IPS-11a (cell line): ENCODE measurements around the gene UHMK1.
"Not testable (repeated sequence)": the region's sequence is repeated elsewhere in the genome, so short reads cannot be mapped to it uniquely, and the experiment has no call there.

Experiments used
- H3K4me3 ChIP-seq: one replicate; pipeline ENCODE4 v1.5.1; 2013; ENCODE audit warnings: low read depth, low read length, control low read depth

The UHMK1 gene, protein sequence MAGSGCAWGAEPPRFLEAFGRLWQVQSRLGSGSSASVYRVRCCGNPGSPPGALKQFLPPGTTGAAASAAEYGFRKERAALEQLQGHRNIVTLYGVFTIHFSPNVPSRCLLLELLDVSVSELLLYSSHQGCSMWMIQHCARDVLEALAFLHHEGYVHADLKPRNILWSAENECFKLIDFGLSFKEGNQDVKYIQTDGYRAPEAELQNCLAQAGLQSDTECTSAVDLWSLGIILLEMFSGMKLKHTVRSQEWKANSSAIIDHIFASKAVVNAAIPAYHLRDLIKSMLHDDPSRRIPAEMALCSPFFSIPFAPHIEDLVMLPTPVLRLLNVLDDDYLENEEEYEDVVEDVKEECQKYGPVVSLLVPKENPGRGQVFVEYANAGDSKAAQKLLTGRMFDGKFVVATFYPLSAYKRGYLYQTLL

DNA sequence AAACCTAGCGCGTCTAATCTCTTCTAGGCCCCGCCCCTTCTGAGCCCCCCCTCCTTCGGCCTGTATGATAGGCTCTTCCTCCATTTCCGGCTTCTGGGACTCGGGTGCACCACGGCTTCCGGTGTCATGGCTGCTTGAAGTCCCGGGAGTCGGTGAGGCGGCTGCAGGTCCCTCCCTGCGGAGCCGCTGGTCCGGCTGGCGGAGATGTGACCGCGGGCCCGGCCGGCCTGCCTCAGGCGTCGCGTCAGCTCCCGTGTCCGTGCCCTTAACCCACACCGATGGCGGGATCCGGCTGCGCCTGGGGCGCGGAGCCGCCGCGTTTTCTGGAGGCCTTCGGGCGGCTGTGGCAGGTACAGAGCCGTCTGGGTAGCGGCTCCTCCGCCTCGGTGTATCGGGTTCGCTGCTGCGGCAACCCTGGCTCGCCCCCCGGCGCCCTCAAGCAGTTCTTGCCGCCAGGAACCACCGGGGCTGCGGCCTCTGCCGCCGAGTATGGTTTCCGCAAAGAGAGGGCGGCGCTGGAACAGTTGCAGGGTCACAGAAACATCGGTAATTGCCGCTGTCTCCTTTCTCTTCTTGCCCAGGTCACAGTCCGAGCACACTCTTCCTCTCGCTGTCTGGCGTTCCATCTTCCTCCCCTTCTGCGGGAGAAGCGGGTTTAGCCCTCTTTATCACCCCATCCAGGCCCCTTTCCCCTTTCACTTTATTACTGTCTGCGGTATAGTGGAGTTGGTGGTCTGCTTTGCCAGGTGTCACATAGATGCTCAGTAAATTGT, at the start of gene UHMK1:
Gene UHMK1, plus strand, starts transcription at position 96 of the 773 bp plus-strand sequence. Its CDS starts 183 bp downstream, at position 279.
- peak within 1 kb of the TSS; percentile 96 for H3K4me3 ChIP-seq

GRCh38 chr1:162454361-162454760, 43.3 kb upstream of the UHMK1 start:
- H3K4me3 ChIP-seq = not testable (repeated sequence)

DNA sequence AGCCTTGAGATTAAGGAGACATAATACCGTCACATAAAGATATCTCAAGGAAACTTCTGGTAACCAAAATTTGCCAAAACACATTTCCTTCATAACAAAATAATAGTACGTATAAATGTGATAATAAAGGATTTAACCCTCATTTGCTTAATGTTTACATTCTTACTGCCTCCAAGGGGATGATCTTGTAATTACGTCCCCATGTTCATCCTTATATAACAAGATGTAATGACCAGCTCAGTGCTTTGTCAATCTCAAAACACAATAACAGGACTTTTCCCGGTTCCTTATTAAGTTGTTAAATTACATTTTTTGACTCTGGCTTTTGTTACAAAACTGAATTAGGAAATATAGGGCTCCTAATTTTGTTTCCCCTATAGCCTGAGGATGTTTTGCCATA, 41.3 kb upstream of the UHMK1 start:
- H3K4me3 ChIP-seq = no peak overlapping the region

GRCh38 chr1:162458236-162458635, 39.4 kb upstream of the UHMK1 start:
- H3K4me3 ChIP-seq = no peak overlapping the region

DNA sequence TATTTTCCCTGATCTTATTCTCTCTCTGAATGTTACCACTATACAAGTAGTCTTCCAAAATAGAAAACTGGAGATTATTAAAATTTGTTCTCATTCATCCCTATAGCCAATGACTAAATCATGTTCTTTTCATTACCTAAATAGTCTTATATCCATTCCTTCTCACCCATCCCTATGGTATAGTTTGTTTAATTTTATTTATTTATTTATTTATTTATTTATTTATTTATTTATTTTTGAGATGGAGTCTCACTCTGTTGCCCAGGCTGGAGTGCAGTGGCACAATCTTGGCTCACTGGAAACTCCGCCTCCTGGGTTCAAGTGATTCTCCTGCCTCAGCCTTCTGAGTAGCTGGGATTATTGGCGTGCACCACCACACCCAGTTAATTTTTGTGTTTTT, 35.2 kb upstream of the UHMK1 start:
- H3K4me3 ChIP-seq = not testable (repeated sequence)

DNA sequence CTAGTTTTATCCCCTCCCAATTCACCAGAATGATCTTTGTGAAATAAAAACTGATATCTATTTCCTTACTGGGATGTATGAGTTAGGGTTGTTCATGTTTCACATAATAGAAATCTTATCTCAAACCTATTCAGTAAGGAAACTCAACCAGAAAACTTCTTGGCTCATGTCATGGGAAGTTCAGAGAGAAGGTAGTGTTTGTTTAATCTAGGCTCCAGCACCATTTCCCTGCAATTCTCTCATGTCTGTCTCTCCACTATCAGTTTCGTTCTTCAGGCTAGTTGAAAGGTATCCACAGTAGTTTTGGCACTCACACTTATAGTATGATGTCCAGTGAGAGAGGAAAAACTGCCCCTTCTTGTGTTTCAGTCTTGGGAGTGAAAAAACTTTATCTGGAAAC, 34.6 kb upstream of the UHMK1 start:
- H3K4me3 ChIP-seq = no peak overlapping the region

DNA sequence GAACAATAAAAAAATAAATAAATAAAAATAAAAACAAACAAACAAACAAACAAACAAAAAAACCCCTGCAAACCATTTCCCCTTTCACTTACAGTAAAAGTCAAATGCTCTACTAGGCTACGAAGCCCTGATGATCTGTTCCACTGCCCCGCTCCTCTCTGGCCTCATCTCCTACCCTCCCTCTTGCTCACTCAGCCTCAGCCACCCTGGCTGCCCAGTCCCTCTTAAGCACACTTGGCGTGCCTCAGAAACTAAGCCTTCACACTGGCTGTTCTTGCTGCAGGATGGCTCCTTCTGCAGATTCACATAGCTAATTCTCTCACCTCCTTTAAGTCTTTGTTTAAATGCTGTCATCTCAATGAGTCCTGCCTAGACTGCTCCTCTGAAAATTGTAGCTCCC, 30.8 kb upstream of the UHMK1 start:
- no peak overlapping the region for H3K4me3 ChIP-seq

- H3K4me3 ChIP-seq = no peak overlapping the region
Measured at GRCh38 chr1:162470216-162470615, 27.4 kb upstream of the UHMK1 start.

- H3K4me3 ChIP-seq = no peak overlapping the region
Measured at GRCh38 chr1:162471290-162471853, 26.2 kb upstream of the UHMK1 start.

- no peak overlapping the region for H3K4me3 ChIP-seq
Measured at GRCh38 chr1:162475089-162475488, 22.5 kb upstream of the UHMK1 start.

- H3K4me3 ChIP-seq = no peak overlapping the region
Measured at GRCh38 chr1:162475539-162476185, 22.0 kb upstream of the UHMK1 start.

GRCh38 chr1:162476620-162477019, 21.0 kb upstream of the UHMK1 start:
- H3K4me3 ChIP-seq = no peak overlapping the region

DNA sequence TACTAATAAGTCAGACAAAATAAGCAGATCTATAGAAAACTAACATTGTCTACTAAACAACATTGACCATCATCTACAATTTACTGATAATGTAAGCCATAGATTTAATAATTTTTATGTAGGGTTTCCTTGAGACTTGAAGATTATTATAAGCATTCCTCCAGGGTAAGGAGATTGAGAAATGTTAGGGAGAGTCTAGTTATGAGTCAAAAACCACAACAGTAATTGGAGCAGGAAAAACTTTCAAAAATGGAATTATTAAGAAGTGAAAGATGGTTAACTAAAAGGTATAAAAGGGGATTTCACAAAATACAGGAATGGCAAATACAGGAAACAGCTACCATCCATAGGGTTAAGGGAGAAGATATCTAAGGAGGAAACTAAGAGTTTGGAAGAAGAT, 12.4 kb upstream of the UHMK1 start:
- H3K4me3 ChIP-seq = no peak overlapping the region

GRCh38 chr1:162487241-162487640, 10.4 kb upstream of the UHMK1 start:
- no peak overlapping the region for H3K4me3 ChIP-seq

DNA sequence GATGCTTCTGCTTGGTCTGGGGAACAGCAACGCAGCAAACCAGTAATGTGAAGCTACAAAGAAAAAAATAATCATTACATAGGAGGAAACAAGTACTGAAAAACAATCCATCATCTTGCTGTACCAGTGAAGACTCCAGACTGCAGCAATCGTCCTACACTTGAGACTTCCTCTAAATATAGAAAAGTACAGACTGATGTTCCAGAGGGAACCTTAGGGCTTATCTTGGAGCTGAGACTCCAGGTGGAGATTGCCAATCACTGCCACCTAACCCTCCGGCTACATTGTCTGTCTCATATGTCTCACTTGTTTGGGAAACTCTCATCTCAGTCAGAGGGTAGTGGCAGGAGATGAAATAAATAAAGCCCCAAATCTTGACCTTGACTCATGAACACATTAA, 9.4 kb upstream of the UHMK1 start:
- no peak overlapping the region for H3K4me3 ChIP-seq

GRCh38 chr1:162495531-162496233, 1.9 kb upstream of the UHMK1 start:
- H3K4me3 ChIP-seq = not testable (repeated sequence)

- H3K4me3 ChIP-seq = peak overlapping the region; percentile 96
Measured at GRCh38 chr1:162497104-162497722, 405 bp upstream of the UHMK1 start.

DNA sequence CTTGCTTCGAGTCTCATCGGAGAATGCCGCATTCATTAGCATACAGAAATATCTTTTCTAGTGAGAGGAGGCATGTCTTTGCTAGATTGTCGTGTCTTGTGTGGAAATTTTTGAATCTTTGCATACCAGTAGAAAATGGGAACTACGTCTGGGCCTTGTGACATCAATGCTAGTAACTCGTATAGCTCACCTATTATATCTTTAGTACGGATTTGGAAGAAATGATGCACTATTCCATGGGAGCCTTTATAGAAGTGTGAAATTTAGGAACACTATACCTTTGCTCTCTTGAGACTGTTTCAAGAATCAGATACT, 835 bp downstream of the UHMK1 start:
- peak overlapping the region; percentile 96 for H3K4me3 ChIP-seq

DNA sequence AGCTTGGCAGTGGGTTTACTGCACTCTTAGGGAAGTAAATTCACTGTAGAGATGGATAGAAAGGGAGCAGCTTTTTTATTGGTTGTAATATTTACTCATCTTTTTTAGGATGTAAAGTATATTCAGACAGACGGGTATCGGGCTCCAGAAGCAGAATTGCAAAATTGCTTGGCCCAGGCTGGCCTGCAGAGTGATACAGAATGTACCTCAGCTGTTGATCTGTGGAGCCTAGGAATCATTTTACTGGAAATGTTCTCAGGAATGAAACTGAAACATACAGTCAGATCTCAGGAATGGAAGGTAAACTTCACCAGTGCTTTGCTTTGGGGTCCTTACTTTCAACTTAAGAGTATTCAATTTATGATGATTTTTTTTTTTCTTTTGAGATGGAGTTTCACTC, 3.2 kb downstream of the UHMK1 start:
- H3K4me3 ChIP-seq = no peak overlapping the region

GRCh38 chr1:162502077-162502476, 4.5 kb downstream of the UHMK1 start:
- H3K4me3 ChIP-seq = no peak overlapping the region
